Measurements from ENCODE around the gene ENOX1.

DNA sequence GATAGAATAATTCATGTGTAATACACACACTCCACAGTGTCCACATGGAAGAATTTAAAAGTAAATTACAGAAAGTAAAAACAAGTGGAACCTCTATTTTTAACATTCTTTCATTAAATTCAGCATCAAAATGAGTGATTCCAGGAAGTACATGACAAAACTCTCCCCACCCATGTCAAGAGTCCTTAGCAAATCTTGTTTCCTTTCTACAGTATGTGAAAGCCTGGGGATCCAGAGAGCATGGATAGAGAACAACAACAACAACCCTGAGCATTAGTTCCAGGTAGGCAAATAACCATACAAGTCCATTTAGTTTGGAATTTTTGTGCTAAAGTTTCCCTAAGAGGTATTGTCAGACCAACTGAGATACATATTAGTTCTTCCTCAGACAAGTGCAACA, 267.9 kb downstream of the ENOX1 start:
- TF ChIP-seq, protein P1, sequence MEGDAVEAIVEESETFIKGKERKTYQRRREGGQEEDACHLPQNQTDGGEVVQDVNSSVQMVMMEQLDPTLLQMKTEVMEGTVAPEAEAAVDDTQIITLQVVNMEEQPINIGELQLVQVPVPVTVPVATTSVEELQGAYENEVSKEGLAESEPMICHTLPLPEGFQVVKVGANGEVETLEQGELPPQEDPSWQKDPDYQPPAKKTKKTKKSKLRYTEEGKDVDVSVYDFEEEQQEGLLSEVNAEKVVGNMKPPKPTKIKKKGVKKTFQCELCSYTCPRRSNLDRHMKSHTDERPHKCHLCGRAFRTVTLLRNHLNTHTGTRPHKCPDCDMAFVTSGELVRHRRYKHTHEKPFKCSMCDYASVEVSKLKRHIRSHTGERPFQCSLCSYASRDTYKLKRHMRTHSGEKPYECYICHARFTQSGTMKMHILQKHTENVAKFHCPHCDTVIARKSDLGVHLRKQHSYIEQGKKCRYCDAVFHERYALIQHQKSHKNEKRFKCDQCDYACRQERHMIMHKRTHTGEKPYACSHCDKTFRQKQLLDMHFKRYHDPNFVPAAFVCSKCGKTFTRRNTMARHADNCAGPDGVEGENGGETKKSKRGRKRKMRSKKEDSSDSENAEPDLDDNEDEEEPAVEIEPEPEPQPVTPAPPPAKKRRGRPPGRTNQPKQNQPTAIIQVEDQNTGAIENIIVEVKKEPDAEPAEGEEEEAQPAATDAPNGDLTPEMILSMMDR (IDR thresholded peaks at IDR 0.05), result no peak
- TF ChIP-seq POLR2A (IDR thresholded peaks at IDR 0.05), result no peak
